H1 (cell line): ENCODE results near the gene ATM. TPM values are rescaled to one million over a fixed set of nuclear protein-coding genes. Genes with fewer than 3 reads are reported as not detected.

Experiments
- CEBPB ChIP-seq: IDR thresholded peaks from 2 replicates; pipeline ENCODE4 v1.6.1; 2012; ENCODE audit warnings: low read depth, low read length
- CREB1 ChIP-seq: IDR thresholded peaks from 2 replicates; pipeline ENCODE4 v1.6.1; 2012; ENCODE audit warnings: inconsistent platforms
- GABPA ChIP-seq: IDR thresholded peaks from 2 replicates; pipeline ENCODE4 v1.6.1; 2011; ENCODE audit warnings: mild to moderate bottlenecking, low read length, moderate library complexity, borderline replicate concordance; ENCODE audit not compliant: insufficient read depth
- JUND ChIP-seq: IDR thresholded peaks from 2 replicates; pipeline ENCODE4 v1.6.1; 2011; ENCODE audit warnings: mild to moderate bottlenecking, improper control_type of control experiment, low read length
- RFX5 ChIP-seq: IDR thresholded peaks from 2 replicates; pipeline ENCODE4 v1.6.1; 2011; ENCODE audit warnings: low read depth, low read length, improper control_type of control experiment, borderline replicate concordance
- RXRA ChIP-seq: IDR thresholded peaks from 2 replicates; pipeline ENCODE4 v1.6.1; 2011; ENCODE audit warnings: low read depth, mild to moderate bottlenecking, low read length, moderate library complexity; ENCODE audit not compliant: insufficient read depth
- SIRT6 ChIP-seq: IDR thresholded peaks from one replicate; pipeline ENCODE4 v1.7.1; 2012; ENCODE audit warnings: low read length, inconsistent platforms
- SUZ12 ChIP-seq: fragments of 200-600 bp; sonication (generic); IDR thresholded peaks from 2 replicates; pipeline ENCODE4 v1.6.1; 2012; ENCODE audit warnings: mild to moderate bottlenecking, inconsistent platforms, low read length, moderate library complexity, mixed read lengths
- ZNF274 ChIP-seq: IDR thresholded peaks from 2 replicates; pipeline ENCODE4 v1.7.0; 2012; ENCODE audit warnings: low read length, borderline replicate concordance; ENCODE audit errors: extremely low read depth
- polyA plus RNA-seq, 7 experiments: library from polyadenylated mRNA; depleted of rRNA in 3 of 7; stranded (reverse) in 5 of 7; unstranded in 2 of 7; fragments of >200 nt in 5 of 7; fragments of 200-250 nt in 2 of 7; gene quantifications; 1 replicate in 5 of 7; 2 replicates in 1 of 7; 4 replicates in 1 of 7; pipeline versions ENCODE4 v1.2.1 to v1.2.3, GENCODE V29; 2011 to 2013; ENCODE audit warnings: missing spikeins in 2 of 7, mixed read lengths in 2 of 7
- total RNA-seq: library from RNA; stranded (reverse); fragmentation: NEBNext Ultra II Directional; extraction: Animal tissue kit (Norgen Biotek cat#: 25700); gene quantifications from 2 replicates; pipeline ENCODE4 v1.2.1, GENCODE V29; 2021
- TF ChIP-seq, protein P1 (sequence below): fragments of 300-600 bp; sonication (generic); IDR thresholded peaks from 2 replicates; pipeline ENCODE4 v1.7.1; 2012; ENCODE audit warnings: low read length, moderate library complexity, mild to moderate bottlenecking, inconsistent platforms; ENCODE audit not compliant: insufficient replicate concordance
- TF ChIP-seq, protein P2 (sequence below): IDR thresholded peaks from 2 replicates; pipeline ENCODE4 v1.6.1; 2011; ENCODE audit warnings: low read depth, mild to moderate bottlenecking, low read length; ENCODE audit not compliant: insufficient read depth
- TF ChIP-seq, protein P3 (sequence below): IDR thresholded peaks from 2 replicates; pipeline ENCODE4 v1.6.1; 2012; ENCODE audit warnings: inconsistent platforms

The ATM gene
- total and polyA plus RNA-seq, 2 of the 8 experiments (the other 6 are each of a cell fraction or from before 2014, with no cell fraction given), result 14.9 to 55.4 TPM

DNA sequence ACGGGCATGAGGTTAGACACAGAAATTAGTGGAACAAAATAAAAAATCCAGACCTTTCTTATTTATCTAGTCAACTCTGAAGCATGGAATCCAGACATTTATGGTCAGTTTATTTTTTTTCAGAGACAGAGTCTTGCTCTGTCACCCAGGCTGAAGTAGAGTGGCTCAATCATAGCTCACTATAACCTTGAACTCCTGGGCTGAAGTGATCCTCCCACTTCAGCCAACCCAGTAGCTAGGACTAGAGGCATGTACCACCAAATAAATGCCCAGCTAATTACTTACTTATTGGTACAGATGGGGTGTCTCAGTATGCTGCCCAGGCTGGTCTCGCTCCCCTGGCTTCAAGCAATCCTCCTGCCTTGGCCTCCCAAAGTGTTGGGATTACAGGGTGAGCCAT, 9.1 kb upstream of the ATM start (continued):
- TF ChIP-seq, protein P1, sequence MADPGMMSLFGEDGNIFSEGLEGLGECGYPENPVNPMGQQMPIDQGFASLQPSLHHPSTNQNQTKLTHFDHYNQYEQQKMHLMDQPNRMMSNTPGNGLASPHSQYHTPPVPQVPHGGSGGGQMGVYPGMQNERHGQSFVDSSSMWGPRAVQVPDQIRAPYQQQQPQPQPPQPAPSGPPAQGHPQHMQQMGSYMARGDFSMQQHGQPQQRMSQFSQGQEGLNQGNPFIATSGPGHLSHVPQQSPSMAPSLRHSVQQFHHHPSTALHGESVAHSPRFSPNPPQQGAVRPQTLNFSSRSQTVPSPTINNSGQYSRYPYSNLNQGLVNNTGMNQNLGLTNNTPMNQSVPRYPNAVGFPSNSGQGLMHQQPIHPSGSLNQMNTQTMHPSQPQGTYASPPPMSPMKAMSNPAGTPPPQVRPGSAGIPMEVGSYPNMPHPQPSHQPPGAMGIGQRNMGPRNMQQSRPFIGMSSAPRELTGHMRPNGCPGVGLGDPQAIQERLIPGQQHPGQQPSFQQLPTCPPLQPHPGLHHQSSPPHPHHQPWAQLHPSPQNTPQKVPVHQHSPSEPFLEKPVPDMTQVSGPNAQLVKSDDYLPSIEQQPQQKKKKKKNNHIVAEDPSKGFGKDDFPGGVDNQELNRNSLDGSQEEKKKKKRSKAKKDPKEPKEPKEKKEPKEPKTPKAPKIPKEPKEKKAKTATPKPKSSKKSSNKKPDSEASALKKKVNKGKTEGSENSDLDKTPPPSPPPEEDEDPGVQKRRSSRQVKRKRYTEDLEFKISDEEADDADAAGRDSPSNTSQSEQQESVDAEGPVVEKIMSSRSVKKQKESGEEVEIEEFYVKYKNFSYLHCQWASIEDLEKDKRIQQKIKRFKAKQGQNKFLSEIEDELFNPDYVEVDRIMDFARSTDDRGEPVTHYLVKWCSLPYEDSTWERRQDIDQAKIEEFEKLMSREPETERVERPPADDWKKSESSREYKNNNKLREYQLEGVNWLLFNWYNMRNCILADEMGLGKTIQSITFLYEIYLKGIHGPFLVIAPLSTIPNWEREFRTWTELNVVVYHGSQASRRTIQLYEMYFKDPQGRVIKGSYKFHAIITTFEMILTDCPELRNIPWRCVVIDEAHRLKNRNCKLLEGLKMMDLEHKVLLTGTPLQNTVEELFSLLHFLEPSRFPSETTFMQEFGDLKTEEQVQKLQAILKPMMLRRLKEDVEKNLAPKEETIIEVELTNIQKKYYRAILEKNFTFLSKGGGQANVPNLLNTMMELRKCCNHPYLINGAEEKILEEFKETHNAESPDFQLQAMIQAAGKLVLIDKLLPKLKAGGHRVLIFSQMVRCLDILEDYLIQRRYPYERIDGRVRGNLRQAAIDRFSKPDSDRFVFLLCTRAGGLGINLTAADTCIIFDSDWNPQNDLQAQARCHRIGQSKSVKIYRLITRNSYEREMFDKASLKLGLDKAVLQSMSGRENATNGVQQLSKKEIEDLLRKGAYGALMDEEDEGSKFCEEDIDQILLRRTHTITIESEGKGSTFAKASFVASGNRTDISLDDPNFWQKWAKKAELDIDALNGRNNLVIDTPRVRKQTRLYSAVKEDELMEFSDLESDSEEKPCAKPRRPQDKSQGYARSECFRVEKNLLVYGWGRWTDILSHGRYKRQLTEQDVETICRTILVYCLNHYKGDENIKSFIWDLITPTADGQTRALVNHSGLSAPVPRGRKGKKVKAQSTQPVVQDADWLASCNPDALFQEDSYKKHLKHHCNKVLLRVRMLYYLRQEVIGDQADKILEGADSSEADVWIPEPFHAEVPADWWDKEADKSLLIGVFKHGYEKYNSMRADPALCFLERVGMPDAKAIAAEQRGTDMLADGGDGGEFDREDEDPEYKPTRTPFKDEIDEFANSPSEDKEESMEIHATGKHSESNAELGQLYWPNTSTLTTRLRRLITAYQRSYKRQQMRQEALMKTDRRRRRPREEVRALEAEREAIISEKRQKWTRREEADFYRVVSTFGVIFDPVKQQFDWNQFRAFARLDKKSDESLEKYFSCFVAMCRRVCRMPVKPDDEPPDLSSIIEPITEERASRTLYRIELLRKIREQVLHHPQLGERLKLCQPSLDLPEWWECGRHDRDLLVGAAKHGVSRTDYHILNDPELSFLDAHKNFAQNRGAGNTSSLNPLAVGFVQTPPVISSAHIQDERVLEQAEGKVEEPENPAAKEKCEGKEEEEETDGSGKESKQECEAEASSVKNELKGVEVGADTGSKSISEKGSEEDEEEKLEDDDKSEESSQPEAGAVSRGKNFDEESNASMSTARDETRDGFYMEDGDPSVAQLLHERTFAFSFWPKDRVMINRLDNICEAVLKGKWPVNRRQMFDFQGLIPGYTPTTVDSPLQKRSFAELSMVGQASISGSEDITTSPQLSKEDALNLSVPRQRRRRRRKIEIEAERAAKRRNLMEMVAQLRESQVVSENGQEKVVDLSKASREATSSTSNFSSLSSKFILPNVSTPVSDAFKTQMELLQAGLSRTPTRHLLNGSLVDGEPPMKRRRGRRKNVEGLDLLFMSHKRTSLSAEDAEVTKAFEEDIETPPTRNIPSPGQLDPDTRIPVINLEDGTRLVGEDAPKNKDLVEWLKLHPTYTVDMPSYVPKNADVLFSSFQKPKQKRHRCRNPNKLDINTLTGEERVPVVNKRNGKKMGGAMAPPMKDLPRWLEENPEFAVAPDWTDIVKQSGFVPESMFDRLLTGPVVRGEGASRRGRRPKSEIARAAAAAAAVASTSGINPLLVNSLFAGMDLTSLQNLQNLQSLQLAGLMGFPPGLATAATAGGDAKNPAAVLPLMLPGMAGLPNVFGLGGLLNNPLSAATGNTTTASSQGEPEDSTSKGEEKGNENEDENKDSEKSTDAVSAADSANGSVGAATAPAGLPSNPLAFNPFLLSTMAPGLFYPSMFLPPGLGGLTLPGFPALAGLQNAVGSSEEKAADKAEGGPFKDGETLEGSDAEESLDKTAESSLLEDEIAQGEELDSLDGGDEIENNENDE, result no peak
- TF ChIP-seq SUZ12 (no peak), RFX5 (no peak), CREB1 (no peak), SIRT6 (no peak), CEBPB (no peak), GABPA (no peak), JUND (no peak), ZNF274 (no peak), RXRA (no peak)
- TF ChIP-seq, protein P2, sequence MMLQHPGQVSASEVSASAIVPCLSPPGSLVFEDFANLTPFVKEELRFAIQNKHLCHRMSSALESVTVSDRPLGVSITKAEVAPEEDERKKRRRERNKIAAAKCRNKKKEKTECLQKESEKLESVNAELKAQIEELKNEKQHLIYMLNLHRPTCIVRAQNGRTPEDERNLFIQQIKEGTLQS, result no peak
- TF ChIP-seq, protein P3, sequence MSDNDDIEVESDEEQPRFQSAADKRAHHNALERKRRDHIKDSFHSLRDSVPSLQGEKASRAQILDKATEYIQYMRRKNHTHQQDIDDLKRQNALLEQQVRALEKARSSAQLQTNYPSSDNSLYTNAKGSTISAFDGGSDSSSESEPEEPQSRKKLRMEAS, result no peak
